IPS DF 6.9 (cell line): ENCODE results near the gene SLC39A1.
"Not testable (repeated sequence)": the region's sequence is repeated elsewhere in the genome, so short reads cannot be mapped to it uniquely, and the experiment has no call there.

Experiments
- DNase-seq: peaks from one replicate; pipeline ENCODE4 v3.0.0-alpha.2; 2013; ENCODE audit warnings: low read depth, low spot score
- H3K27ac ChIP-seq: one replicate; pipeline ENCODE4 v1.5.1; 2013; ENCODE audit warnings: low read length, control low read depth
- H3K27me3 ChIP-seq: 2 replicates; pipeline ENCODE4 v1.6.1; 2013; ENCODE audit warnings: mild to moderate bottlenecking, low read length; ENCODE audit not compliant: control insufficient read depth, insufficient read depth
- H3K36me3 ChIP-seq: 2 replicates; pipeline ENCODE4 v1.6.1; 2013; ENCODE audit warnings: low read length; ENCODE audit not compliant: control insufficient read depth, insufficient read depth
- H3K4me1 ChIP-seq: 2 replicates; pipeline ENCODE4 v1.6.1; 2013; ENCODE audit warnings: low read length; ENCODE audit not compliant: control insufficient read depth, insufficient read depth
- H3K4me3 ChIP-seq: 2 replicates; pipeline ENCODE4 v1.5.1; 2013; ENCODE audit warnings: mild to moderate bottlenecking, low read length
- H3K9me3 ChIP-seq: 2 replicates; pipeline ENCODE4 v1.6.1; 2013; ENCODE audit warnings: low read length, inconsistent platforms; ENCODE audit not compliant: control insufficient read depth, insufficient read depth
- WGBS: extraction: QIAGEN DNeasy Blood & Tissue Kit; methylation state at CpG from one replicate; pipeline ENCODE4 v1.1.7; 2013; ENCODE audit warnings: mixed read lengths, missing lambda C conversion rate; ENCODE audit not compliant: insufficient read length, insufficient coverage; 5-methylcytosine and 5-hydroxymethylcytosine counted together

Gene SLC39A1

GRCh38 chr1:153919876-153920852 lies 43.2 kb downstream of the SLC39A1 start:
- Histone ChIP-seq H3K27ac (no peak overlapping the region), H3K27me3 (no peaks in the 10 kb centered on the region), H3K4me3 (no peak overlapping the region), H3K36me3 (0 out of 2 replicates have a peak, but pooled peaks cover 4% of the 10 kb centered on the region), H3K4me1 (peaks cover 2% of the 10 kb centered on the region; the same call in 1 of the 2 replicates), H3K9me3 (no peaks in the 10 kb centered on the region)
- DNase-seq: no peak
- no CpG with 5 or more reads among the region's 4 CpGs for WGBS

GRCh38 chr1:153916297-153916696 lies 47.0 kb downstream of the SLC39A1 start:
- no CpG with 5 or more reads among the region's 4 CpGs for WGBS
- Histone ChIP-seq H3K4me1 (peaks cover 2% of the 10 kb centered on the region; the same call in 1 of the 2 replicates), H3K4me3 (no peak overlapping the region), H3K36me3 (0 out of 2 replicates have a peak, but pooled peaks cover 4% of the 10 kb centered on the region), H3K9me3 (no peaks in the 10 kb centered on the region), H3K27ac (no peak overlapping the region), H3K27me3 (no peaks in the 10 kb centered on the region)
- no peak for DNase-seq

- no CpG with 5 or more reads among the region's 2 CpGs for WGBS
These were observed 51.0 kb downstream of the SLC39A1 start for GRCh38 chr1:153912349-153912748.

GRCh38 chr1:153910560-153910959 lies 52.8 kb downstream of the SLC39A1 start:
- H3K9me3 ChIP-seq, H3K27ac ChIP-seq, DNase-seq, H3K36me3 ChIP-seq, H3K4me1 ChIP-seq, H3K4me3 ChIP-seq, H3K27me3 ChIP-seq: not testable (repeated sequence)
- no CpG with 5 or more reads among the region's 6 CpGs for WGBS

More at GRCh38 chr1:153912349-153912748, 51.0 kb downstream of the SLC39A1 start:
- Histone ChIP-seq H3K4me3 (no peak overlapping the region), H3K9me3 (no peaks in the 10 kb centered on the region), H3K36me3 (no peaks in the 10 kb centered on the region), H3K27ac (no peak overlapping the region), H3K4me1 (no peaks in the 10 kb centered on the region), H3K27me3 (no peaks in the 10 kb centered on the region)
- DNase-seq: no peak
